CD4-positive, CD25-positive, alpha-beta regulatory T cell (primary cell): ENCODE data around the gene ASB1. TPM values are rescaled to one million over a fixed set of nuclear protein-coding genes. Genes with fewer than 3 reads are reported as not detected.

Source experiments
- ATAC-seq, 2 donors: fragments of 150-1000 bp; cut with Tn5 transposase; one replicate each; pipeline ENCODE4 v1.10.0; 2021; ENCODE audit warnings: low read depth in 2 of 2, moderate number of reproducible peaks in 2 of 2, moderate library complexity in 1 of 2
- DNase-seq, 3 donors: peaks; one replicate each; pipeline versions ENCODE4 v3.0.0 to v3.0.0-alpha.2; 2012 to 2022; ENCODE audit warnings: mixed read lengths in 1 of 3
- H3K27ac ChIP-seq: one replicate; pipeline ENCODE4 v1.7.0; 2013; ENCODE audit warnings: mild to moderate bottlenecking, low read length; ENCODE audit not compliant: insufficient read depth, poor library complexity, severe bottlenecking
- H3K27me3 ChIP-seq: one replicate; pipeline ENCODE4 v1.7.0; 2013; ENCODE audit warnings: low read length; ENCODE audit not compliant: control insufficient read depth, insufficient read depth
- H3K36me3 ChIP-seq: one replicate; pipeline ENCODE4 v1.7.0; 2013; ENCODE audit warnings: mild to moderate bottlenecking, low read length, moderate library complexity; ENCODE audit not compliant: control insufficient read depth, insufficient read depth
- H3K4me1 ChIP-seq: 2 replicates; pipeline ENCODE4 v1.7.0; 2013; ENCODE audit warnings: mild to moderate bottlenecking, low read length; ENCODE audit not compliant: insufficient read depth, control insufficient read depth, poor library complexity, severe bottlenecking
- H3K4me3 ChIP-seq: one replicate; pipeline ENCODE4 v1.7.0; 2013; ENCODE audit warnings: low read depth, mild to moderate bottlenecking, low read length, moderate library complexity
- H3K9me3 ChIP-seq, 2 experiments: 1 replicate in 1 of 2; 2 replicates in 1 of 2; pipeline ENCODE4 v1.7.0; 2013; ENCODE audit warnings: low read length in 2 of 2, mild to moderate bottlenecking in 1 of 2, moderate library complexity in 1 of 2; ENCODE audit not compliant: control insufficient read depth in 2 of 2
- H3K27ac Mint-ChIP-seq, 3 donors: one replicate each; pipeline ENCODE4 v1.8.0; 2020 to 2022; ENCODE audit warnings: mild to moderate bottlenecking in 3 of 3, mixed read lengths in 3 of 3, moderate library complexity in 2 of 3
- H3K27me3 Mint-ChIP-seq: one replicate; pipeline ENCODE4 v1.8.0; 2022; ENCODE audit warnings: mild to moderate bottlenecking, mixed read lengths
- H3K36me3 Mint-ChIP-seq: one replicate; pipeline ENCODE4 v1.8.0; 2020; ENCODE audit warnings: mixed read lengths
- H3K4me1 Mint-ChIP-seq, 4 donors: one replicate each; pipeline ENCODE4 v1.8.0; 2020 to 2022; ENCODE audit warnings: mixed read lengths in 4 of 4, mild to moderate bottlenecking in 1 of 4
- H3K4me3 Mint-ChIP-seq, 4 donors: one replicate each; pipeline ENCODE4 v1.8.0; 2020 to 2022; ENCODE audit warnings: mild to moderate bottlenecking in 4 of 4, mixed read lengths in 4 of 4, moderate library complexity in 3 of 4
- H3K9me3 Mint-ChIP-seq, 7 donors: one replicate each; pipeline ENCODE4 v1.8.0; 2020 to 2022; ENCODE audit warnings: mixed read lengths in 7 of 7, mild to moderate bottlenecking in 3 of 7, moderate library complexity in 2 of 7
- polyA plus RNA-seq, 4 donors: library from polyadenylated mRNA; unstranded; fragments of 300-500 nt; fragmentation: Illumina TruSeq; gene quantifications; one replicate each; pipeline ENCODE4 v1.2.3, GENCODE V29; 2021
- total RNA-seq: library from RNA; stranded (reverse); gene quantifications from one replicate; pipeline ENCODE4 v1.2.3, GENCODE V29; 2022

ASB1 gene
- total and polyA plus RNA-seq, 5 donors from 2014 or later = 17.6 to 23.0 (median 21.7) TPM

DNA sequence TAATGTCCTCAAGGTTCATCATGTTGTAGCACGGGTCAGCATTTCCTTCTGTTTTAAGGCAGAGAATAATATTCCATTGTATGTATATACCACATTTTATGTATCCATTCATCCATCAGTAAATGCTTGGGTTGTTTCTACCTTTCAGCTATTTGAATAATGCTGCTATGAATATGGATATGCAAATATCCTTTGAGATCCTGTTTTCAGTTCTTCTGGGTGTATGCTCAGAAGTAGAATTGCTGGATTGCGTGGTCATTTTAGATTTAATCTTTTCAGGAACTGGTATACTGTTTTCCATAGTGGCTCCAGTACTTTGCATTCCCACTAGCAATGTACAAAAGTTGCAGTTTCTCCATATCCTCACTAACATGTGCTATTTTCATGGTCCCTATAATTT is 13.4 kb upstream of the ASB1 start:
- DNase-seq = no peak
- H3K9me3 ChIP-seq = peaks cover 0 to 8% of the 10 kb centered on the region in 2 experiments
- H3K27ac ChIP-seq = no peak overlapping the region

DNA sequence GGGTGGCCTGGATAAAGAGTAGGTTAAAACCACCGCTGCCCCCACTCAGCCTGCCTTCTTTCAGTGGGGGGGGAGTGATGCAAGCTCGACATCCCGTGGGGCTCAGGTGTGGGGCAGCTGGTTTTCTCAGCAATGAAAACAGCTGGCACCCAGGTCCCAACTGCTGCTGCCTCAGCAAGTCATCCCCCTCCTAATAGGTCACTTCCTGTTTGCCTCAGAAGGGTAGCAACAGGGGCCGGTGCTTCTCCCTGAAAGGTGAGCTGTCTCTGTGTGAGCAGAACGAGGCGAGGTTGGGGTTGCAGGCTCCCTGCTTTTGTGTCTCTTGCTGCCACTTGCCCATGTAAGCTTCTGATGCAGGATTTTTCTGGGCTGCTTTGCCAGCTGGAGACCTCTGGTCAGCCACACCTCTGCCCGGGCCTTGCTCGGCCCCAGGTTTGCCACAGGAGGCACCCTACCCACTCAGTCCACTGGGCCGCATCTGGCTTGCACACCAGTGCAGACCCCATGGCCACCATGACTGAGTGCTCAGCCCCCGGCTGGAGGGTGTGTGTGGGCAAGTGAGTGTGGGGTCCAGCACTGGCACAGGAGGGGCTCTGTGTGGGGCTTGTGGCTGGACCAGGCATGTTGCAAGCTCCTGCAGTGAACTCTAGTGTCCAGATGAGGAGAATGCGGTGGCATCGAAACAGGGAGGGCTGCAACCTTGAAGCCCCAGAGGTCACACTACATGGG is 11.5 kb upstream of the ASB1 start:
- Histone ChIP-seq H3K4me3 (no peak overlapping the region), H3K27me3 (no peaks in the 10 kb centered on the region), H3K9me3 (peaks cover 0 to 8% of the 10 kb centered on the region in 2 experiments), H3K27ac (peak overlapping the region; percentile 3), H3K36me3 (no peaks in the 10 kb centered on the region), H3K4me1 (peaks cover 9% of the 10 kb centered on the region)
- Mint-ChIP-seq H3K27ac (peak overlapping the region; percentile 52 to 85 (median 71)), H3K27me3 (peaks cover 4% of the 10 kb centered on the region), H3K9me3 (peaks cover 0 to 3% (median 0%) of the 10 kb centered on the region in 7 donors), H3K4me1 (peaks cover 6 to 27% (median 12%) of the 10 kb centered on the region in 4 donors), H3K36me3 (no peaks in the 10 kb centered on the region), H3K4me3 (peak overlapping the region in 2 of 4 donors; percentile 47 to 65)
- DNase-seq = peak in 2 of 3 donors; percentile 46 to 82
- peak; percentile 94 to 98 for ATAC-seq

More for the DNA sequence above, 13.4 kb upstream of the ASB1 start:
- Mint-ChIP-seq H3K4me3 (no peak overlapping the region), H3K36me3 (no peaks in the 10 kb centered on the region), H3K4me1 (peaks cover 6 to 25% (median 11%) of the 10 kb centered on the region in 4 donors), H3K9me3 (peaks cover 0 to 3% (median 0%) of the 10 kb centered on the region in 7 donors), H3K27me3 (peaks cover 4% of the 10 kb centered on the region), H3K27ac (no peak overlapping the region)
- Histone ChIP-seq H3K4me3 (no peak overlapping the region), H3K4me1 (peaks cover 9% of the 10 kb centered on the region), H3K36me3 (no peaks in the 10 kb centered on the region), H3K27me3 (no peaks in the 10 kb centered on the region)
- ATAC-seq = no peak

DNA sequence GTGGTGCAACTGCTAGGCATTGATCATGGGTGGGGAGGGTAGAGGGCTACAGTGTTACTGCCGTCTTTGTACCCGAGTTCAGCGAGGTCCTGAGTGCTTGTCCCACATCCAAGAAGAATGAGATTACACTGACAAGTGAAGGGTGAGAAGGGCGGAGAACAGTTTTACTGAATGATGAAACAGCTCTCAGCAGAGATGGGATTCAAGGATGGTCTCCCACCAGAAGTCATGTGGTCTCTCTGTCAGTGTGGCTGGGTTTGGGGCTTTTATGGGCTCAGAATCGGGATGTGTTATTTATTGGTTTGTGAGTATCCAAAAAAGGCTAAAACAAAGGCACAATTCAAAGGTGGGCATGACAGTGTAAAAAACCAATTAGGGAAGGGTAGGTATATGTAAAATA is 10.8 kb upstream of the ASB1 start:
- H3K4me3 ChIP-seq = no peak overlapping the region

DNA sequence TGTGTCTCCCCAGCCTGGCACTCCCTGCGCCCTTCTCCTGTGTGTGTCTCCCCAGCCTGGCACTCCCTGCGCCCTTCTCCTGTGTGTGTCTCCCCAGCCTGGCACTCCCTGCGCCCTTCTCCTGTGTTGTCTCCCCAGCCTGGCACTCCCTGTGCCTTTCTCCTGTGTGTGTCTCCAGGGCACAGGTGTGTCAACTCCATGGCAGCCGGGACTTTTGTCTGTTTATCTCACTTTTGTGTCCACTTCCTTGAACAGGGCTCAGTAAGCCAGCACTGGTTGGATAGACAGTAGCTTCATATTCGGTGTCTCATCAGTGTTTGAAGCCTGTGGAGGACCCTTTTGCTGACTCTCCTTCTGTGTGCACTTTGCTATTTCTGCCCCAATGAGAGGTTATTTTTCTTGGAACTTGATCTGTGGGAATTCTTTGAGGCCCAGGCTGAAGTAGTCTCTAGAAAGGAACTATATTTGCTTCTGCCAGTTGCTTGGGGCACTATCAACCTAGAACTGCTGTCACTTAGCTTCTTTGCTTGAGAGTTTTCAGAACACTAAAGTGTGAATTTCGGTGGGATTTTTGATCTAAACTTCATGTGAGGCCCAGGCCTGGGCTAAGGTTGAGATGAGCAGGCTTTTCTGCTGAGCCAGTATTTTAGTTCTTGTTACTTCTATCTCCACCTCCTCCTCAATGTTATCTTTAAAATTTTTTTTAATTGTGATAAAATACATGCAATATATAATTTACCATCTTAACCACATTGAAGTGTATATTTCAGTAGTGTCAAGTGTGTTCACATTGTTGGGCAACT is 8.3 kb upstream of the ASB1 start:
- DNase-seq (no peak), ATAC-seq (no peak)
- Histone ChIP-seq H3K27ac (no peak overlapping the region), H3K4me3 (no peak overlapping the region), H3K27me3 (no peaks in the 10 kb centered on the region), H3K36me3 (no peaks in the 10 kb centered on the region), H3K9me3 (peaks cover 0 to 8% of the 10 kb centered on the region in 2 experiments), H3K4me1 (peaks cover 9% of the 10 kb centered on the region)
- peaks cover 6 to 27% (median 12%) of the 10 kb centered on the region in 4 donors for H3K4me1 Mint-ChIP-seq
- H3K9me3 Mint-ChIP-seq = peaks cover 0 to 3% (median 0%) of the 10 kb centered on the region in 7 donors
- peak overlapping the region in 2 of 3 donors; percentile 12 to 60 for H3K27ac Mint-ChIP-seq
- no peak overlapping the region for H3K4me3 Mint-ChIP-seq
- peaks cover 4% of the 10 kb centered on the region for H3K27me3 Mint-ChIP-seq
- H3K36me3 Mint-ChIP-seq = no peaks in the 10 kb centered on the region

More for the DNA sequence above, 10.8 kb upstream of the ASB1 start:
- Histone ChIP-seq H3K36me3 (no peaks in the 10 kb centered on the region), H3K4me1 (peaks cover 9% of the 10 kb centered on the region), H3K9me3 (peaks cover 0 to 8% of the 10 kb centered on the region in 2 experiments), H3K27me3 (no peaks in the 10 kb centered on the region), H3K27ac (no peak overlapping the region)
- no peak for DNase-seq
- Mint-ChIP-seq H3K4me1 (peaks cover 6 to 27% (median 12%) of the 10 kb centered on the region in 4 donors), H3K36me3 (no peaks in the 10 kb centered on the region), H3K27me3 (peaks cover 4% of the 10 kb centered on the region), H3K4me3 (peak overlapping the region in 1 of 4 donors; percentile 2), H3K27ac (peak overlapping the region in 2 of 3 donors; percentile 4 to 42), H3K9me3 (peaks cover 0 to 3% (median 0%) of the 10 kb centered on the region in 7 donors)
- ATAC-seq = no peak

DNA sequence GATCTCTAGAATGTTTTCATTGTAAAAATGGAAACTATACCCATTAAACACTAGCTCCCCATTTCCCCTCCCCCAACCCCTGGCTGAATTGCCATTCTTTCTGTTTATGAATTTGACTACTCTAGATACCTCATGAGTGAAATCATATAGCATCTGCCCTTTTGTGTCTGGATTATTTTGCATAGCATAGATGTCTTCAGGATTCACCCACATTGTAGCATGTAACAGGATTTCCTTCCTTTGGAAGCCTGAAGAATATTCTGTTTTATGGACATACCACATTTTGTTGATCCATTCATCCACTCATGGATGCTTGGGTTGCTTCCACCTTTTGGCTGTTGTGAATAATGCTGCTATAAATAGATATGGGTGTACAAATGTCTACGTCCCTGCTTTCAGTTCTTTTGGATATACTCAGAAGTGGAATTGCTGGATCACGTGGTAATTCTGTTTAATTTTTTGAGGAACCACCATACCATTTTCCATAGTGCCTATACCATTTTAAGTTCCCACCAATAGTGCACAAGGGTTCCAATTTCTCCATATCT is 7.7 kb upstream of the ASB1 start:
- Histone ChIP-seq H3K27me3 (no peaks in the 10 kb centered on the region), H3K4me1 (peaks cover 9% of the 10 kb centered on the region), H3K9me3 (peaks cover 0 to 8% of the 10 kb centered on the region in 2 experiments), H3K27ac (no peak overlapping the region), H3K4me3 (no peak overlapping the region), H3K36me3 (no peaks in the 10 kb centered on the region)
- Mint-ChIP-seq H3K4me3 (no peak overlapping the region), H3K4me1 (peaks cover 6 to 27% (median 12%) of the 10 kb centered on the region in 4 donors), H3K36me3 (no peaks in the 10 kb centered on the region), H3K27ac (no peak overlapping the region), H3K9me3 (peaks cover 0 to 3% (median 0%) of the 10 kb centered on the region in 7 donors), H3K27me3 (peaks cover 4% of the 10 kb centered on the region)
- DNase-seq (no peak), ATAC-seq (no peak)

DNA sequence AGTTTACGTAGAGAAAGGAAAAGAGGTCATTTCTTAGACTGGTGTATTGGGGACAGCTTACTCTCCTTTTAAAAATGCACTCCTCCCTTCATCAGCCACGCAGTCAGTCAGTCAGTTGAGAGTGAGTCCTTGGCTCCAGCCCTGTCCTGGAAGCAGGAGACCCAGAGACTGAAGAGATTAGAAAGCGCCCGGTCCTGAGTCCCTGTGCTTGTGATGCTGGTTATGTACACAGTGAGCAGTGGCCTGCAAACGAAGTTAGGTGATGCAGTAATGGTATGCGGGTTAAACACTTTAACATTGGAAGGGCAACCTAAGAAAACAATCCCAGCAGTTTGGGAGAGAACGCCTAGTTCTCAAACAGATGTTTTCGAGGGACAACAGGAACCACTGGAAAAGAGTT is 6.3 kb upstream of the ASB1 start:
- Mint-ChIP-seq H3K4me1 (peaks cover 0 to 15% (median 7%) of the 10 kb centered on the region in 4 donors), H3K9me3 (peaks cover 0 to 3% (median 0%) of the 10 kb centered on the region in 7 donors), H3K27ac (no peak overlapping the region), H3K4me3 (peak overlapping the region in 1 of 4 donors; percentile 44), H3K36me3 (no peaks in the 10 kb centered on the region), H3K27me3 (peaks cover 4% of the 10 kb centered on the region)
- Histone ChIP-seq H3K4me3 (no peak overlapping the region), H3K36me3 (no peaks in the 10 kb centered on the region), H3K9me3 (peaks cover 0 to 8% of the 10 kb centered on the region in 2 experiments), H3K4me1 (peaks cover 1% of the 10 kb centered on the region), H3K27ac (no peak overlapping the region), H3K27me3 (no peaks in the 10 kb centered on the region)
- ATAC-seq (no peak), DNase-seq (no peak)

DNA sequence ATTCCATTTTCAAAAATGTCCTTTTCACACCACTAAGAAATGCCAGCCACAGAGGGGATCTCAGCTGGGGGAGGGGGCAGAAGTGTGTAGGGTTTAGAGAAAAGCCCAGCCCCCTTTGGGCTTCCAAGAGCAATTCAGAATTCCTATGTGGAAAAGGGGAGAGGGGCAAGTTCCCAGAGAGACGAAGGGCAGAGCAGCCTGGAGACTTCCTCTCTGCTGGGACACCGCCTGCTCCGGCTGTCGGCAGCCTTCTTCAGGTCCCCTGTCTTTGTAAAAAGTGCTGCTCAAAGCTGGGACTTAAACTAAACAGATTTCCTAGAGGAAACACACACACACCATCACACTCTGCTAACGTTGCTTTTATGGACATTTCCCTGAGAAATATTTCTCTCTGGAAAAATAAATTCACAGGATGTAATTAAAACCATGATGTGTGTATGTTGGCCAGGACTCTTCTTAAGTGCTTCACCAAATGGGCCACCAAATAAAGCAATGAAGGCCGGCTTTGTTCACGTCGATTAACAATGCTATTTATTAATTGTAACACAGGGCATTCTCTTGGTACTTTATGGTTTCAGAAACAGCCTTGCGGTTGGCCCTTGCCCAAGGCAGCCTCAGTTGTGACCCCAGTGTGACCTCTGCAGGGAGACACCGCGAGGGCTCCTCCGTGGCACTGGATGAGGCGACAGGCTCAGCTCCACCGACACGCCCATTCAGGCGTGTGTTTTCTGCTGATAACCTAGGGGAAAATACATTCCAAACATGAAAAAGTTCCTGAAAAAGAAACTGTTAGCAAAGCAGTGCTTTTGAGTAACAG is 5.6 kb upstream of the ASB1 start:
- H3K27ac ChIP-seq = no peak overlapping the region
- Mint-ChIP-seq H3K4me1 (peaks cover 1 to 11% (median 7%) of the 10 kb centered on the region in 4 donors), H3K27ac (no peak overlapping the region), H3K4me3 (no peak overlapping the region), H3K9me3 (peaks cover 0 to 3% (median 0%) of the 10 kb centered on the region in 7 donors), H3K27me3 (no peaks in the 10 kb centered on the region), H3K36me3 (no peaks in the 10 kb centered on the region)
- no peaks in the 10 kb centered on the region for H3K27me3 ChIP-seq
- ATAC-seq = no peak
- no peaks in the 10 kb centered on the region for H3K36me3 ChIP-seq
- peaks cover 0 to 3% of the 10 kb centered on the region in 2 experiments for H3K9me3 ChIP-seq
- H3K4me1 ChIP-seq = peaks cover 5% of the 10 kb centered on the region
- no peak for DNase-seq
- H3K4me3 ChIP-seq = no peak overlapping the region
